Measurements from ENCODE around the gene DNAJC6.

Gene DNAJC6

DNA sequence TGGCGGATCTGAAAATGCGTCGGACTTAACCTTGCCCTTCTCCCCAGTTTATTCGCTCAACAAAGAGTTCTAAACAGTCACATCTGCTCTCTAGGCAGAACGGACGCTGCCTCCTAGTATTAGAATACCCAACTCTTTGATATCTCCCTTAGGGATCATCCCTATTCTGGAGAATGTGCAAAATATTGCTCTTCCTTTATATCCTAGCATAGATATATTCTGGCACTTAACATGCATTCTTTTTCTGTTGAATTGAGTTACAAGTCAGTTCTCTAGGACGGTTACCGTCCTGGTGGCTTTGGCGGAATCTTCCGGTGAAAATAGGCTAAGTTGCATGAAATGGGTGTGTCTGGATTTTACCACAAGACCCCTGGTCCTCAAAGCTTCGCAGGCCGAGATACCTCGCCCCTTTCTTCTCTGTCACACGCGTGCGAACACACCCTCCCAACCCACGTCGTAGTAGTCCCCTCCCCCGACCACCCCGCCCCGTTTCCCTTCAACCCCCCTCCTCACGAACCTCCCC is 501 bp upstream of the DNAJC6 start:
- in situ Hi-C loops (cut with HindIII; ENCODE audit: low pct_ligation_motif_present, low sequenced_read_pairs), result no loop called here
- peak overlapping the region; percentile 52 for H3K4me3 ChIP-seq (ENCODE audit: low read depth, low read length)
- TF ChIP-seq, protein P1, sequence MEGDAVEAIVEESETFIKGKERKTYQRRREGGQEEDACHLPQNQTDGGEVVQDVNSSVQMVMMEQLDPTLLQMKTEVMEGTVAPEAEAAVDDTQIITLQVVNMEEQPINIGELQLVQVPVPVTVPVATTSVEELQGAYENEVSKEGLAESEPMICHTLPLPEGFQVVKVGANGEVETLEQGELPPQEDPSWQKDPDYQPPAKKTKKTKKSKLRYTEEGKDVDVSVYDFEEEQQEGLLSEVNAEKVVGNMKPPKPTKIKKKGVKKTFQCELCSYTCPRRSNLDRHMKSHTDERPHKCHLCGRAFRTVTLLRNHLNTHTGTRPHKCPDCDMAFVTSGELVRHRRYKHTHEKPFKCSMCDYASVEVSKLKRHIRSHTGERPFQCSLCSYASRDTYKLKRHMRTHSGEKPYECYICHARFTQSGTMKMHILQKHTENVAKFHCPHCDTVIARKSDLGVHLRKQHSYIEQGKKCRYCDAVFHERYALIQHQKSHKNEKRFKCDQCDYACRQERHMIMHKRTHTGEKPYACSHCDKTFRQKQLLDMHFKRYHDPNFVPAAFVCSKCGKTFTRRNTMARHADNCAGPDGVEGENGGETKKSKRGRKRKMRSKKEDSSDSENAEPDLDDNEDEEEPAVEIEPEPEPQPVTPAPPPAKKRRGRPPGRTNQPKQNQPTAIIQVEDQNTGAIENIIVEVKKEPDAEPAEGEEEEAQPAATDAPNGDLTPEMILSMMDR (IDR thresholded peaks at IDR 0.05; ENCODE audit: low read depth, low read length, missing control alignments), result no peak

DNA sequence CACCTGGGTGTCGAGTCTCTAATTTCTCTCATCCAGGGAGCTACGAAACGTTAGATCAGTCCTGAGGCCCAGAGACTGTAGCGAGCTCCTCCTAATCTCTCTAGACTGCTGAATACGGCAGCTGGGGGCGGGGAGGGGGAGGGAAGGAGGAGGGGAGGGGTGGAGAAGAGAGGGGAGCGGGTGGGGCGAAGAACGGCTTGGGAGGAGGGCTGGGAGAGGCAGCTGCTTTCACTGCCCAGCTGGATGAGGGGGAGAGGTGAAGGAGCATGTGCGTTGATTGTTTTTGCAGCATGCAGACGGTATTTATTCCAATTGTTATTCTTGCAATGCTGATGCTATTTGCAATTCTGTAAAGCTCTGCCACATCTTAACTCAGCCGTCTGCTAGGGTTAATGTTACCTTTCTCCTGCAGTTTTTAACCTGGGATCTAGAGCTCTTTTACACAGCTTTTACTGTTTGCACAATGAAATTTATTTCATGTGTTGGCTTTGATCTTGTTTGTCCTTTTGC is 790 bp downstream of the DNAJC6 start:
- Histone ChIP-seq H3K36me3 (replicated peaks) (no peaks in the 10 kb centered on the region), H3K27me3 (replicated peaks) (no peaks in the 10 kb centered on the region), H3K4me3 (ENCODE audit: low read depth, low read length) (peak overlapping the region; percentile 52), H3K27ac (no peak overlapping the region)
- in situ Hi-C loops (cut with HindIII; ENCODE audit: low pct_ligation_motif_present, low sequenced_read_pairs), result no loop called here
- DNase-seq, result peak; percentile 9
- TF ChIP-seq, protein P1 (IDR thresholded peaks at IDR 0.05; ENCODE audit: low read depth, low read length, missing control alignments), result no peak

More for the DNA sequence above, 501 bp upstream of the DNAJC6 start:
- Histone ChIP-seq H3K27ac (no peak overlapping the region), H3K27me3 (replicated peaks) (no peaks in the 10 kb centered on the region), H3K36me3 (replicated peaks) (no peaks in the 10 kb centered on the region)
- DNase-seq, result no peak

DNA sequence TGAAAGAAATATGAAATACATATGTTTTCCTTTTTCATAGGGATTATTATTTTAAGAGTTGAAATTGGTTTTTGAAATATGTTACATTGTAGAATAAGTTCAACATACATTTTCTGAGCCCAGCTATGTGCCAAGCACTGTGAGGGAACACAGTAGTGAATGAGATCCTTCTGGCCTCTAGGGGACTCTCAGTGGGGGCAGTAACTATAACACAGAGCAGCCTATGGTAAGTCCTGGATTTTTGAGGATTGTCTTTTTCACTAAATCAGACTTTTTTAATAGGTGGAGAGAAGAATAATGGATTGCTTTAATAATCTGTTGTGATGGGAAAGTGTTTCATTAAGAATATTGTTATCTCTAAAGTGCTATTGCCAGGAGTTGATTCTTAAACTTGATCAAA is 2.4 kb downstream of the DNAJC6 start:
- TF ChIP-seq, protein P1 (IDR thresholded peaks at IDR 0.05; ENCODE audit: low read depth, low read length, missing control alignments), result no peak
- no peaks in the 10 kb centered on the region for H3K36me3 ChIP-seq (replicated peaks)
- no peaks in the 10 kb centered on the region for H3K27me3 ChIP-seq (replicated peaks)
- H3K4me3 ChIP-seq (ENCODE audit: low read depth, low read length), result no peak overlapping the region
- H3K27ac ChIP-seq, result no peak overlapping the region
- in situ Hi-C loops (cut with HindIII; ENCODE audit: low pct_ligation_motif_present, low sequenced_read_pairs), result no loop called here
- DNase-seq, result no peak

DNA sequence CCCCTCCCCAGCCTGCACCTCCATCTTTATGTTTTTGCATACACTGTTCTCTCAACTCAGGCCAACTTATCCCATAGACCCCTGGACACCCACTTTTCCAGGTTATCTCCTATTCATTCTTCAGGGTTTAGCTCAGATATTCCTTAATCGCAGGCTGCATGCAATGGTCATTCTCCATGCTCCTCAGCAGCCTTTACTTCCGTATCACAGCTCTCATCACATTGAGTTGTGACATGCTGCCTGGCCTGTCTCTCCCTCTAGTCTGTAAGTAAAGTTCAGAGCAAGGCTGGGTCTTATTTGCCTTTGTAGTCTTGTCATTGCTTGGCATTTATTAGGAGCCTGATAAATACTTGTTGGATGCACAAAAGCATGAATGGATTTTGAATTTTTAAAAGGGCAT is 6.9 kb downstream of the DNAJC6 start:
- no peak overlapping the region for H3K4me3 ChIP-seq (ENCODE audit: low read depth, low read length)
- no peaks in the 10 kb centered on the region for H3K27me3 ChIP-seq (replicated peaks)
- TF ChIP-seq, protein P1 (IDR thresholded peaks at IDR 0.05; ENCODE audit: low read depth, low read length, missing control alignments), result no peak
- in situ Hi-C loops (cut with HindIII; ENCODE audit: low pct_ligation_motif_present, low sequenced_read_pairs), result no loop called here
- no peak for DNase-seq
- H3K36me3 ChIP-seq (replicated peaks), result no peaks in the 10 kb centered on the region
- no peak overlapping the region for H3K27ac ChIP-seq

DNA sequence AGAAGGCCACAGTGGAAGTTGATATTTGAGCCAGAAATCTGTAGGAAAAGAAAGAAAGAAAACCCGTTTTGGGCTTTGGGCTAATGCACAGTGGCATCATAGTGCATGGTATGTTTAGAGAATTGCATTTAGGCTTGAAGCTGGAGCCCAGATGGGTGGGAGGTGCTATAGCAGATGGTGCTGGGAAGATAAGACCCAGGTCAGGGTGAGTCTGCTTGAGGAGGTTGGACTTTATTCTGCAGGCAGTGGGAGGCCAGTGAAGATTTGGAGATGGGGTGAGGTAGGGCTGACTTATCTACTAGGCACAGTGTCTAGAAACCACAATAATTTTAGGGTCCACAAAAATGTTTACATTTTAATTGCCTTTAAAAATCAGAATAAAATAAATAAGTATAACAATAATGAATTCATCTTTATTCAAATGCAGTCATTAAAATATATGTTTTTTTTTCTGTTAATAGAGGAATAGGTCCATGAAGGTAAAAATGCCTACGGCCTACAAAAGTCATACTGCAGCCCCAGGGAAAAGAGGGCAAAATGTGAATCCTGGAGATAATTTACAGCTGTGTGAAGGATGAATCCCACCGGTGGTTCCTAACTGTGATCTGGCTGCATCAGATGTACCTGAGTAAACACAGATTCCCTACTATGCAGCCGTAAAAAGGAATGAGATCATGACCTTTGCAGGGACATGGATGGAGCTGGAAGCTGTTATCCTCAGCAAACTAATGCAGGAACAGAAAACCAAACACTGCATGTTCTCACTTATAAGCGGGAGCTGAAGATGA is 8.7 kb downstream of the DNAJC6 start:
- H3K27ac ChIP-seq, result no peak overlapping the region
- H3K36me3 ChIP-seq (replicated peaks), result no peaks in the 10 kb centered on the region
- H3K4me3 ChIP-seq (ENCODE audit: low read depth, low read length), result no peak overlapping the region
- no peaks in the 10 kb centered on the region for H3K27me3 ChIP-seq (replicated peaks)
- in situ Hi-C loops (cut with HindIII; ENCODE audit: low pct_ligation_motif_present, low sequenced_read_pairs), result no loop called here
- TF ChIP-seq, protein P1 (IDR thresholded peaks at IDR 0.05; ENCODE audit: low read depth, low read length, missing control alignments), result no peak
- no peak for DNase-seq
